Cardiac muscle cell (in vitro differentiated cells and primary cell): Measurements from ENCODE around the gene HEY2. TPM values are rescaled to one million over a fixed set of nuclear protein-coding genes. Genes with fewer than 3 reads are reported as not detected.

ENCODE experiments used
- DNase-seq, 2 donors: peaks; one replicate each; pipeline versions ENCODE4 v3.0.0 to v3.0.0-alpha.2; 2010 to 2017; ENCODE audit warnings: low read depth in 1 of 2, low spot score in 1 of 2
- H3K27ac ChIP-seq: fragments of 200-600 bp; sonication (generic); 2 replicates; pipeline ENCODE4 v1.5.1; 2016
- H3K27me3 ChIP-seq: fragments of 200-600 bp; sonication (generic); 2 replicates; pipeline ENCODE4 v1.6.0; 2016; ENCODE audit warnings: control low read depth
- H3K36me3 ChIP-seq: fragments of 200-600 bp; sonication (generic); 2 replicates; pipeline ENCODE4 v1.5.1; 2016; ENCODE audit warnings: control low read depth
- H3K4me1 ChIP-seq: fragments of 200-600 bp; sonication (generic); 2 replicates; pipeline ENCODE4 v1.8.1; 2017; ENCODE audit warnings: low read depth, mild to moderate bottlenecking, mixed run types
- H3K4me3 ChIP-seq: fragments of 200-600 bp; sonication (generic); 2 replicates; pipeline ENCODE4 v1.5.1; 2016; ENCODE audit warnings: mild to moderate bottlenecking
- H3K9me3 ChIP-seq: fragments of 200-600 bp; sonication (generic); 2 replicates; pipeline ENCODE4 v1.5.1; 2017; ENCODE audit warnings: low read depth, mild to moderate bottlenecking, control low read depth
- CTCF ChIP-seq: IDR thresholded peaks from 2 replicates; pipeline ENCODE4 v1.5.1; 2012; ENCODE audit warnings: low read depth, mild to moderate bottlenecking, low read length
- polyA plus RNA-seq: library from polyadenylated mRNA; unstranded; fragments of >200 nt; fragmentation: Nextera tagmentation; extraction: Ambion mirVana; gene quantifications from 2 replicates; pipeline ENCODE4 v1.2.1, GENCODE V29; 2016
- total RNA-seq: library from RNA; depleted of rRNA; stranded (reverse); fragments of >200 nt; gene quantifications from 2 replicates; pipeline ENCODE4 v1.2.3, GENCODE V29; 2016

HEY2 gene
- total and polyA plus RNA-seq, 2 experiments from 2014 or later = 54.1 to 73.8 TPM

GRCh38 chr6:125795301-125795700 lies 45.9 kb downstream of the HEY2 start:
- no peaks in the 10 kb centered on the region for H3K4me1 ChIP-seq
- H3K36me3 ChIP-seq = no peaks in the 10 kb centered on the region
- TF ChIP-seq CTCF = no peak
- H3K4me3 ChIP-seq = no peak overlapping the region
- no peak overlapping the region for H3K27ac ChIP-seq
- H3K9me3 ChIP-seq = no peaks in the 10 kb centered on the region
- no peaks in the 10 kb centered on the region for H3K27me3 ChIP-seq
- DNase-seq = no peak

- no peaks in the 10 kb centered on the region for H3K4me1 ChIP-seq
- no peaks in the 10 kb centered on the region for H3K27me3 ChIP-seq
- no peak for TF ChIP-seq CTCF
Measured at GRCh38 chr6:125797120-125797885, 47.9 kb downstream of the HEY2 start.

GRCh38 chr6:125797886-125798444 lies 48.5 kb downstream of the HEY2 start:
- no peaks in the 10 kb centered on the region for H3K4me1 ChIP-seq
- no peaks in the 10 kb centered on the region for H3K9me3 ChIP-seq
- DNase-seq = no peak
- H3K4me3 ChIP-seq = no peak overlapping the region
- TF ChIP-seq CTCF = no peak
- H3K27ac ChIP-seq = no peak overlapping the region
- no peaks in the 10 kb centered on the region for H3K27me3 ChIP-seq
- H3K36me3 ChIP-seq = no peaks in the 10 kb centered on the region

More at GRCh38 chr6:125797120-125797885, 47.9 kb downstream of the HEY2 start:
- H3K4me3 ChIP-seq = no peak overlapping the region
- no peaks in the 10 kb centered on the region for H3K9me3 ChIP-seq
- no peak overlapping the region for H3K27ac ChIP-seq
- DNase-seq = no peak
- no peaks in the 10 kb centered on the region for H3K36me3 ChIP-seq

- H3K27me3 ChIP-seq = no peaks in the 10 kb centered on the region
- DNase-seq = no peak
- no peak for TF ChIP-seq CTCF
- H3K4me1 ChIP-seq = no peaks in the 10 kb centered on the region
- H3K9me3 ChIP-seq = no peaks in the 10 kb centered on the region
- no peak overlapping the region for H3K4me3 ChIP-seq
- H3K36me3 ChIP-seq = no peaks in the 10 kb centered on the region
- H3K27ac ChIP-seq = no peak overlapping the region
Measured at GRCh38 chr6:125798734-125799508, 49.5 kb downstream of the HEY2 start.

GRCh38 chr6:125802383-125802782 lies 53.0 kb downstream of the HEY2 start:
- Histone ChIP-seq H3K4me1 (no peaks in the 10 kb centered on the region), H3K9me3 (no peaks in the 10 kb centered on the region), H3K4me3 (no peak overlapping the region), H3K27ac (no peak overlapping the region), H3K36me3 (no peaks in the 10 kb centered on the region), H3K27me3 (no peaks in the 10 kb centered on the region)
- TF ChIP-seq CTCF = no peak
- no peak for DNase-seq
